Activated CD8-positive, alpha-beta memory T cell treated with anti-CD3 and anti-CD28 coated beads for 36 hours (primary cell): ENCODE results near the gene RUNX3. TPM values are rescaled to one million over a fixed set of nuclear protein-coding genes. Genes with fewer than 3 reads are reported as not detected.

Experiments used
- CTCF ChIA-PET: fragments of 350-600 bp; sonication (Branson Sonifier 250); formaldehyde crosslinking; loops from one replicate; lab custom pipeline; 2021; ENCODE audit warnings: antibody characterized with exemption; lab: Charles Lee
- POLR2A ChIA-PET: fragments of 350-600 bp; sonication (Branson Sonifier 250); formaldehyde crosslinking; loops from one replicate; lab custom pipeline; 2021; ENCODE audit warnings: antibody characterized with exemption; lab: Charles Lee
- total RNA-seq, 2 experiments: library from RNA; stranded (reverse); gene quantifications; one replicate each; pipeline ENCODE4 v1.2.3, GENCODE V29; 2021

Gene RUNX3
- total RNA-seq, result 100 to 1,000 TPM; 173 to 183 TPM

DNA sequence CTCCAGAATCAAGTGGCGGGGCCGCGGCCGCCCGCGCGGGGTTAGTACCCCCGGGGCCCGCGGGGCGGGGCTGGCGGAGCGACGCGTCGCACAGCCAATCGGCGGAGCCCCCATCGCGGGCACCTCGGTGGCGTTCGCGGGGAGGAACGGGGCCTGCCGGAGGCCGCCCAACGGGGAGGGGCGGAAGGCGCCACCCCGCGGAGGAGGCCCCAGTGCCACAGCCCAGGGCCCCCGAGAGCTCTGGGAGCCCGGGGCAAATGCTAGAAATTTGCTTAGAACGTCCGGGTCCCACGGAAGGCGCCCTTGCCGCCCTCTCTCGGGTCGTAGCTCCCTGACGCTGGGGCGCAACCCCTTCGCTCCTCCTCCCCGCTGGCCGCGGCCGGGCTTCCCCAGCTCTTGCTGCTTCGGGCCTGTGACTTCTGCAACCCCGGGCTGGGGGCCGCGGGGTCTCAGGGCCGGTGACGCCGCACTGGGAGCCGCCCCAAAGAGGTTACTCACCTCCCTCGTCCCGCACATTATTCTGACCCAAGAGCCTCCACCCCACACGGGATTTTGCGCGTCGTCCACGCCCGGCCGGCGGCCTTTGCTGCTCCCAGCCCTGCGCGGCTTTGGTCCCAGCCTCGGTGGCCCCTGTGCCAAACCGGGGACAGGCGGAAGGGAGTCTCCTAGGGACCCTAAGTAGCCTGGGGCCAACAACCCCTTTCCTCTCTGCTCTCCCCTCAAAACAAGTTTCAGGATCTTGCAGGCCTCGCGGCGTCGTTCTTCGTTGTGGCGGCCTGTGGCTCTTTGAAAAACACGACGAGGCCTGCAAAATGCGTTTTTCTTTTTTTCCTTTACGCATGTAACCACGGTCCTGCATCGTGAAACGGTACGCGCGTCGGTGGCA, at the start of gene RUNX3:
TSS of gene RUNX3 (minus strand) at position 17 of the 886 bp plus-strand sequence. CDS start 408 bp downstream, outside the sequence.
- ChIA-PET POLR2A (interaction anchor here (0.5 to 1.7 kb wide), 12 partner anchors 10 to 171 kb away, joined by 3 to 17 read pairs (median 4); no protein-coding TSS in a partner anchor), CTCF (interaction anchor here (0.8 to 4.0 kb wide), 13 partner anchors 10 to 170 kb away, joined by 3 to 20 read pairs (median 4); no protein-coding TSS in a partner anchor)

DNA sequence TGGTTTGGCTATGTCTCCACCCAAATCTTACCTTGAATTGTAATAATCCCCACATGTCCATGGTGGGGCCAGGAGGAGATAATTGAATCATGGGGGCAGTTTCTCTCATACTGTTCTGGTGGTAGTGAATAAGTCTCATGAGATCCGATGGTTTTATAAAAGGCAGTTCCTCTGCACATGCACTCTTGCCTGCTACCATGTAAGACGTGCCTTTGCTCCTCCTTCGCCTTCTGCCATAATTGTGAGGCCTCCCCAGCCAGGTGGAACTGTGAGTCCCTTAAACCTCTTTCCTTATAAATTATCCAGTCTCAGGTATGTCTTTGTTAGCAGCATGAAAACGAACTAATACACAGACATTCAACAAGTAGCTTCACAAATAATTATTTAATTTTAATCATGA, 49.2 kb upstream of the RUNX3 start:
- ChIA-PET CTCF (interaction anchor here (1.1 to 3.1 kb wide), 6 partner anchors 10 to 58 kb away, joined by 4 to 14 read pairs (median 7); no protein-coding TSS in a partner anchor), POLR2A (interaction anchor here (0.6 to 1.5 kb wide), 3 partner anchors 13 to 386 kb away, joined by 3 to 5 read pairs (median 4); no protein-coding TSS in a partner anchor)

DNA sequence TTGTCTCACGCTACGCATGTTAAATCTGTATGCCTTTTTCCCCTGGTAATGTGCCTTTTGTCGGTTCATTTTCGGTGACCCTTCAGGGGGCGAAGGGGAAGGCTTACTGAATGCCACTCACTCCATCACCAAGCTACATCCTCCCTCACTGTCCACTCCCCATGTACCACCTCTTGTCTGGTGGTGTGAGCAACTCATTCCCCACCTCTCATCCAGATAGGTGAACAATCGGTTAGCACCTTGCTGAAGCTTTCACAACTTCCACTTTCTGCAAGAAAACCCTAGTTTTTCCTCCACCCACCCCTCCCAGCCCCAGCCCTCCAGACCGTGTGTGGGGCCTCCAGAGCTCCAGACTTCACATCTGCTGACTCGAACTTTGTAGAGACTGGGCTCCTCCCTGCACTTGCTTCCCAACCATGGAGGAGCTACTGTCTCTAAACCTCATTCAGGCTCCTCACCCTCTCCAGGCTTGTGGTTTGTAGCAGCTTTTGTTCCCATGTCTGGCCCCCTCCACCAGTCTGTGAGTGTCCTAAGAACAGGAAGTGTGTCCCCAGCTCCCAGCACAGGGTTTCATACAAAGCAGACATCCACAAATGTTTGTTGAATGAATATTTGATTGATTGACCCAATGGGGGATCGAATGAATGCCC, 48.4 kb upstream of the RUNX3 start:
- ChIA-PET CTCF (interaction anchor here (0.8 to 1.9 kb wide), 7 partner anchors 9 to 59 kb away, joined by 3 to 9 read pairs (median 5); no protein-coding TSS in a partner anchor), POLR2A (interaction anchor here (0.6 to 1.5 kb wide), 5 partner anchors 12 to 385 kb away, joined by 3 to 5 read pairs (median 4); no protein-coding TSS in a partner anchor)

DNA sequence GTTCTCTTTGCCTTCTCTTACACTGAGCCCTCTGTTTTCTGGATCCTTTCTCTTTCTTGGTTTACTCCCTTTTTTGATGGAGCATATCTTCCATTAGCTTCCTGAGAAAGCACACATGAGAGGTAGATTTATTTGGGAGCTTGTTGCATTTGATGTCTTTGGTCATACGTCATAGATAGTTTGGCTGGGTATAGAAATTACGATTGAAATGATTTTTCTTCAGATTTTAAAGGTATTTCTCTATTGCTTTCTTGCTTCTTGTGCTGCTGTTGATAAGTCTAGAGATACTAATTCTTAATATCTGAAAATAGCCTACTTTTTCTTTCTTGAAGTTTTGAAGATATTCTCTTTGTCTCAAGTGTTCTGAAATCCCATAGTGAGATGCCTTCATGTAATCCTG, 45.3 kb upstream of the RUNX3 start:
- ChIA-PET CTCF (interaction anchor here (1.2 kb wide), 1 partner anchor 32 kb away, joined by 3 read pairs; no protein-coding TSS in a partner anchor), POLR2A (no interaction called here)

DNA sequence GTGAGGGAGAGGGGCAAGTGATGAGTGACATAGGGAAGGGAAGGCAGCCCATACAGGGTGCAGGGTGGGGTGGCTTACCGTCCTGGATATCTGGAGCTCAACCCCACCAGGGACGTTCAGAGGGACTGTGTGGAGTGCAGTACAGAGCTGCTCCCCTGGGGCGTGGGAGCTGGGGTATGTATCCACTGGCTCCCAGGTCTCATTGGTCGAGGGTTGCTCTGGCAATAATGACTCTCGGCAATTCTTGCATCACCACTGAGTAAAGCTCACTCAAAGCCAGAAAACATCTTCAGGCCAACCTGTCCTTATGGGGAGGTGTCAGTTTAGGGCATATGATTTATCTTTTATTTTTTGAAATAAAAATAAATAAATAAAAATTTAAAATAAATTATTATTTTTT, 43.2 kb upstream of the RUNX3 start:
- ChIA-PET POLR2A (interaction anchor here (1.5 to 2.0 kb wide), 2 partner anchors 9 to 22 kb away, joined by 6 to 8 read pairs; no protein-coding TSS in a partner anchor), CTCF (interaction anchor here (1.0 to 1.1 kb wide), 2 partner anchors 10 to 24 kb away, joined by 3 read pairs; no protein-coding TSS in a partner anchor)

DNA sequence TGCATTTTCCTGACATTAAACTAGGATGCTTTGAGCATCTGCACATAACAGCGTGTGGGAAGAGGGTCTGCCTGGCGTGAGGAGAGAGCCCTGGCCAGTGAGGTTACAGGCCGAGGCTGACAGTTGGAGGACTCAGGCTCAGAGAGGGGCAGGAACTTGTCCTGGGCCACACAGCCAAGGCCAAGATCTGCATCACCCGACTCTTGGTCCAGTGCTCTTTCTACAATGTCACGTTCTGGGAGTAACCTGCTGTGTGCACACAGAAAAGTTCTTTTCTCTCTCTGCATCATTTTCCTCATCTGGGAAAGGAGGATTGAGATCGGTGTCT, 42.8 kb upstream of the RUNX3 start:
- ChIA-PET POLR2A (interaction anchor here (2.0 kb wide), 1 partner anchor 8 kb away, joined by 8 read pairs; no protein-coding TSS in a partner anchor), CTCF (no interaction called here)

DNA sequence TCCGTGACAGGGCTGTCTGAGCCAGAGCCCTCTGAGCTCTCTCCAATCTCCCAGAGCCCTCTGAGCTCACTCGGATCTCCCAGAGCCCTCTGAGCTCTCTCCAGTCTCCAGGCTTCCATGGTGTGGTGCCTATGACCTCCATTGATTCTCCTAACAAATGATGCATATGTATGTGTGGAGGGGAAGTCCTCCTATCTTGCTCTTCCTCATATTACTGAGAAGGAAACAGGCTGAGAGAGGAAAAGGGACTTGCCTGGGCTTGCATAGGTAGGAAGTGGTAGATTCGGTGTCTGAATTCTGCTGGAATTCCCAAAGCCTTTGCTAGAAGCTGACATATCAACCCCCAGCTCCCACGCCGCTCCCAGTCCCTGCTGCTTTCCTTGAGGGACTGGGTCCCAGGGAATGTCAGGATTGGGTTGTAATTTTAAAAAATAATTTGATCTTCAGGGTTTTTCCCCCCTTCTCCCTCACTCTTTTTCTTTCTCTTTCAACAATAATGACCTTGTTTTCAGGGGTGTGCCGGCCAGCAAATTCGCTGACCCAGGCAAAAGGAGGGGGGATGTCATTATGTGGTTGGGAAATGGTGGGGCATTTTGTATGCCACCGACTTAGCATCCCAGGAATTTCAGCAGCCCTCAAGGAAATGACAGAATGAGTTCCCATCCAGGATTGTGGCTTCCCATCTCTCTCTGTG, 42.3 kb upstream of the RUNX3 start:
- POLR2A ChIA-PET, result interaction anchor here (0.5 kb wide), 1 partner anchor 242 kb away, joined by 3 read pairs; no protein-coding TSS in a partner anchor
- CTCF ChIA-PET, result interaction anchor here (1.5 kb wide), 1 partner anchor 21 kb away, joined by 5 read pairs; no protein-coding TSS in a partner anchor

DNA sequence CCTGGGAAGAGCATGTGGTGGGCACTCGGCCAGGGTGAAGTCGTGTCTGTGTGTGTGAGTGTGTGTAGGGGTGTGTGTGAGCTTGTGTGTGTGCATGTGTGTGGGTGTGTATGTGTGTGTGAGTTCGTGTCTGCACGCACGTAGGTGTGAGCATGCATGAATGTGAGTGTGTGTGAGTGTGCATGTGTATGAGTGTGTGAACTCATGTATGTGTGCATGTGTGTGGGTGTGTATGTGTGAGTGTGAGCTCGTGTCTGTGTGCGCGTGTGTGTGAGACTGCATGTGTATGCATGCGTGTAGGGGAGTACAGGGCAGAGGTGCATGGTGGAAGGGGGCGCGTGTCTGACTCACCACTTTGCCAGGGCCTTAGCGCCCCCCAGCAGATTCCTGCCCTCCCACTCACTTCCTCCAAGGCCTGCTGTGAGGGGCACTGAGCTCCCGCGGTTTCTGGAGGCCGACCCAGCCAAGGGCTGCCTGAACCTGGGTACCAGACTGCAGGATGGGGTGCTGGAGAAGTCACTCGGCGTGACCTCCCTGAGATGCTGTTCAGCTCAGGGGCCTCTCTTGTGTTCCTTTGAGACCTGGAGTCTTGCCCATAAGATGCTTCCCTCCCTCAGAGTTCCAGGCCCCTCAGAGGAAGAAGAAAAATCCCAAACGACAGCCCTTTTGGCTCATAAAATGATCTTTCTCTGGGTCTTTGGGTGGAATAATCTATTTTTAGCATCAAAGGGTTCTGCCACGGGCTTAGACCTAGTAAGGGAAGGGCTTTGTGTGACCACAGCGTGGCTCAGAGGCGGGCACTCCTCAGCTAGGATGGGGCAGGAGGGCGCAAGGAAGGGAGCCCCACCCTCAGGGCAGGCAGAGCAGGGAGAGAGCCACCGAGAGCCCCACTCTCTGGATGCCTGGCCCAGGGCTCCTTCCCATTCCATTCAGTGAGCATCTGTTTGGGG, 41.1 kb upstream of the RUNX3 start:
- CTCF ChIA-PET, result interaction anchor here (1.0 to 2.5 kb wide), 7 partner anchors 8 to 66 kb away, joined by 3 to 12 read pairs (median 4); no protein-coding TSS in a partner anchor
- POLR2A ChIA-PET, result interaction anchor here (0.5 kb wide), 1 partner anchor 244 kb away, joined by 3 read pairs; no protein-coding TSS in a partner anchor

DNA sequence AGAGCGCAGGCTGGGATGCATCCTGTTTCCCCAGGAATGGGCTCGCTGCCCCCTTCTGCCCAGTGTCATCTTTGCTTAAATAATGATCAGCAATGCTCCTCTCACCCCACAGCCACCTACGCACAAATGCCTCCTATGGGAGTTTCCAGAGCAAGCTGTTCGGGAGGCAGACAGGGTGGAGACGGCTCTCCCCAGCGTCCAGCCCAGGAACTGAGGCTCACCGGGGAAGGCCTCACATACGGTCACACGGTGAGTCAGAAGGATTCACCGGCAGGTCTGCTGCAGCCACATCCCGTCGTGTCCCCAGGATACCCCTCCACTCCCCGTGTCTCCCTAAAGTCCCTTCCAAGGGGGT, 40.3 kb upstream of the RUNX3 start:
- POLR2A ChIA-PET, result interaction anchor here (0.6 kb wide), 1 partner anchor 223 kb away, joined by 10 read pairs; no protein-coding TSS in a partner anchor
- CTCF ChIA-PET, result interaction anchor here (1.0 to 2.5 kb wide), 8 partner anchors 9 to 67 kb away, joined by 3 to 12 read pairs (median 4); no protein-coding TSS in a partner anchor

DNA sequence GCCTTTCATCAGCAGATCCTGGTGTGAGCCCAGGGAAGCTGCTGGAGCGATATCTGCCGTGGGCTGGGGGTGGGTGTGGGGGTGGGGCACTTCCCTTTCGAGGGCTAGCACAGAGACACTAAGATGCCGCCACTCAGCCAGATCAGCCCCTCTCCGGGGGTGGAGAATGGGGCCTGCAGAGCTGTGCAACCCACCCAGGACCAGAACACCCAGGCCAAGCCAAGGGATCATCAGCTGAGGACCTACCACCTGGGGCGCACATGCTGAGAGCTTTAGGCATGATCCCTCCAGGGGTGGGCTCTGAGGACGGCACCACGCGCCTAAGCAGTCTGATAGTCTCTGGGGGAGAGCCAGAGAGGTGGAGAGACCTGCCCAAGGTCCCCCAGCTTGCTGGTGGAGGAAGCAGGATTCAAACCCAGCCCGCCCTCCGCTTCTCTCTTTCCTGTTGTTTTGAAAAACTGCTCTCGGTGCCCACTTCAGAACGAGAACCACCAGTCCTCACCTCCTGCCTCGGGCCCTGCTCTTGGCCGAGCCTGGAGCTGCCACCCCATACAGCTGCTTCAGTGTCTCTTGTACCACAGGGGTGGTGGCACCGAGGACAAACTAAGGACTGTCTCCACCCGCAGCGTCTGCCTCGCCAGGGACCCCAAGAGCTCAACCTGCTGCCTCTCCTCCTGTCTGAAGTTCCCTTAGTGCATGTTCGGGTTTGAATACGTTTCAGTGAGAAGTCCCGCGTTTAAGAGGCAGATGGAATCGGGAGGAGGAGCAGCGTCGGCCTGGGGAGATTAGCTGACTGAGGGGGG, 39.7 kb upstream of the RUNX3 start:
- ChIA-PET POLR2A (interaction anchor here (0.6 kb wide), 2 partner anchors 47 to 223 kb away, joined by 9 to 10 read pairs; no protein-coding TSS in a partner anchor), CTCF (interaction anchor here (1.0 to 2.5 kb wide), 7 partner anchors 9 to 67 kb away, joined by 3 to 12 read pairs (median 6); no protein-coding TSS in a partner anchor)

DNA sequence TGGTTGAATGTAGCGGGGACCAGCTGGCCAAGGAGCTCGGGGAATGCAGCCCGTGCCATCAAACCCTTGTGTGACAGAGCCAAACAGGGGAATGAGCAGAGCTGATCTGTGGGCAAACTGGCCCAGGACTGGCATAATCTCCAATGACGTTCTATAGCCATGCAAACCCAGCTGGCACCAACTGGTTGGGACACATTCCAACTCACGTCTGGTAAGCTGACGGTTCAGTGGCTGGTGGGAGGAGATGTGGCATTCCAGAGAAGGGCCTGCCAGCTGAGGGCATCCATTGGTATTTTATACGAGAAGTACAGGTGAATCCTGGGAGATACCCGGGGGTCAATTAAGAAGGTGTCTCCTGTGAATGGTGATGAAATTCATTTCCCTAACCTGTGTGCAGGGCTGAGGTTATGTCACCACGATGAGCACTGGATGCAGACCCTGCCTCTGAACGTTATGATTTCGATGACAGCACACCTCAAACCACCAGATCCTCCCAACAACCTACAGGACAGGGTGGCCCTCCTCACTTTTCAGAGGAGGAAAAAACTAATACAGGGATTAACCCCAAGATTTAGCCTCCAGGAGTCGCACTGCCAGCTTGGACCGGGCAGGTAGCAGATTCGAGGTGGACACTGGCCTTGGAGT, 39.0 kb upstream of the RUNX3 start:
- ChIA-PET POLR2A (interaction anchor here (0.6 to 1.5 kb wide), 2 partner anchors 46 to 53 kb away, joined by 3 to 9 read pairs; no protein-coding TSS in a partner anchor), CTCF (interaction anchor here (1.0 to 2.5 kb wide), 5 partner anchors 10 to 68 kb away, joined by 3 to 12 read pairs (median 7); no protein-coding TSS in a partner anchor)

DNA sequence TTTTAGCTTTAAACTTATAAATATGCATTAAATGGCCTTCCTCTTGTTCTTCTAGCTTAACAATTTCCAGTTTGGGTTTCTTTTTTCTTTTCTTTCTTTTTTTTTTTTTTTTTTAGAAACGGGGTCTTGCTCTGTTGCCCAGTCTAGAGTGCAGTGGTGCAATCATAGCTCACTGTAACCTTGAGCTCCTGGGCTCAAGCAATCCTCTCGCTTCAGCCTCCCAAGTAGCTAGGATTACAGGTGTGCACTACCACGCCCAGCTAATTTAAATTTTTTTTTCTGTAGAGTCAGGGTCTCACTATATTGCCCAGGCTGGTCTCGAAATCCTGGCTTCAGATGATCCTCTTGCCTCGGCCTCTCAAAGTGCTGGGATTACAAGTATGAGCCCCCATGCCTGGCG, 37.9 kb upstream of the RUNX3 start:
- ChIA-PET POLR2A (interaction anchor here (0.6 to 1.5 kb wide), 9 partner anchors 9 to 1447 kb away, joined by 3 to 6 read pairs (median 3); no protein-coding TSS in a partner anchor), CTCF (interaction anchor here (1.4 to 7.8 kb wide), 4 partner anchors 20 to 67 kb away, joined by 3 to 106 read pairs (median 20); no protein-coding TSS in a partner anchor)

DNA sequence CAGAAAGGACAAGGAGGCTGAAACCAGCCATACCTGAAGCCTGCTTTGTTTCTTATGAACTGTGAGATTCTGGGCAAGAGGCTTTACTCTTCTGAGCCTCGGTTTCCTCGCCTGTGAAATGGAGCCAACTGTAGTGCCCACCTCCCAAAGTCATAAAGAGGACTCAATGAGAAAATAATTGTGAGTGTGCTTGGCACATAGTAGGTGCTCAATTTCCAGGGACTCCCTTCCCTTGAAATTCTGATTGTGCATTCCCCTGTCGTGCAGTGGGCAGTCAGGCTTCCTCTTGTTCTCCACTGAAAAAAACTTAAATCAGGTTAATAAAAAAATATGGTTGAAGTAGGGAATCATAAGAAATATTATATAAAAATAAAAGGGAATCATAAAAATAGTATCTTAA, 37.5 kb upstream of the RUNX3 start:
- ChIA-PET CTCF (interaction anchor here (1.1 to 7.8 kb wide), 7 partner anchors 11 to 67 kb away, joined by 3 to 106 read pairs (median 9); no protein-coding TSS in a partner anchor), POLR2A (interaction anchor here (0.6 to 4.9 kb wide), 12 partner anchors 9 to 1447 kb away, joined by 3 to 49 read pairs (median 4); no protein-coding TSS in a partner anchor)

DNA sequence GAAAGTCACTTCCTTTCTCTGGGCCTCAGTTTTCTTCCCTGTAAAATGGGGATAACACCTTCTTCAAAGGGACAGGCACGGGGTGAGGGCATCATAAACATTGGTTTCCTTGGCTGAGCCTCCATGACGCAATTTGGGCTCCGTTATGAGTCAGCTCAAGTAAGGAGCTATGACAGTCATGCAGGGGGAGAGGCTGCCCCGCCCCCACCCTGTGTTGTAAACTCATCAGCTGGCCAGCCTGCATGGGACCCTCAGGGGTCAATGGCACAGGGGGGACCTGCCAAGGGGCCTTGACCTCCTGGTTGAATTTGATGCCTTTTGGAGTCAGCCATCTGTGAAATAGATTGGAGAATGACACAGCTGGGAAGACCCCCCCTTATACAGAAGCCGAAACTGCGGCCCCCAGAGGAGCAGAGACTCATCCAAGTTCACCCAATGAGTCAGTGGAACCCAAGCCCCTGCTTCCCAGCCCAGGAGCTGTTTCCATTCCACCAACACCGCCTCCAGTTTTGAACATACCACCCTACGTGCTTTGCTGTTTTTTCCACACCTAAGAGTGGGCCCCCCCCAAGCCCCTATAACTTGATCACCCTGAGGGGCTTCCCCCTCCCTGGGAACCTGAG, 36.8 kb upstream of the RUNX3 start:
- ChIA-PET CTCF (interaction anchor here (0.6 to 7.8 kb wide), 11 partner anchors 10 to 68 kb away, joined by 3 to 106 read pairs (median 9); no protein-coding TSS in a partner anchor), POLR2A (interaction anchor here (0.6 to 4.9 kb wide), 12 partner anchors 11 to 389 kb away, joined by 3 to 49 read pairs (median 6); no protein-coding TSS in a partner anchor)
